GM23338 (cell line): ENCODE data around the gene LEKR1. TPM values are rescaled to one million over a fixed set of nuclear protein-coding genes. Genes with fewer than 3 reads are reported as not detected.

Source experiments
- ATAC-seq: fragments of 200-7000 bp; cut with Tn5 transposase; 3 replicates; pipeline ENCODE4 v1.9.1; 2020
- DNase-seq: peaks from one replicate; pipeline ENCODE4 v3.0.0-alpha.2; 2015; ENCODE audit warnings: low spot score
- H2AFZ ChIP-seq: fragments of 200-600 bp; sonication (generic); 2 replicates; pipeline ENCODE4 v1.8.0; 2016; ENCODE audit warnings: antibody characterized with exemption, mild to moderate bottlenecking, moderate library complexity
- H3F3A ChIP-seq: fragments of 200-600 bp; sonication (generic); replicated peaks from 2 replicates; pipeline ENCODE4 v1.8.0; 2017; ENCODE audit warnings: antibody characterized with exemption, mixed run types, low read depth
- H3K27ac ChIP-seq: fragments of 200-600 bp; sonication (generic); 2 replicates; pipeline ENCODE4 v1.6.1; 2016; ENCODE audit warnings: low read depth
- H3K27me3 ChIP-seq: fragments of 200-600 bp; sonication (generic); 2 replicates; pipeline ENCODE4 v1.8.0; 2016; ENCODE audit warnings: mild to moderate bottlenecking, mixed run types, moderate library complexity; ENCODE audit not compliant: insufficient read depth
- H3K36me3 ChIP-seq: fragments of 200-600 bp; sonication (generic); 2 replicates; pipeline ENCODE4 v1.8.0; 2016; ENCODE audit warnings: mild to moderate bottlenecking; ENCODE audit not compliant: insufficient read depth
- H3K4me1 ChIP-seq: fragments of 200-600 bp; sonication (generic); 2 replicates; pipeline ENCODE4 v1.8.0; 2016; ENCODE audit warnings: mild to moderate bottlenecking, moderate library complexity; ENCODE audit not compliant: insufficient read depth
- H3K4me2 ChIP-seq: fragments of 200-600 bp; sonication (generic); 2 replicates; pipeline ENCODE4 v1.7.1; 2017; ENCODE audit warnings: mixed run types
- H3K4me3 ChIP-seq: fragments of 200-600 bp; sonication (generic); 2 replicates; pipeline ENCODE4 v1.6.1; 2016; ENCODE audit warnings: mixed run types
- H3K79me2 ChIP-seq: fragments of 200-600 bp; sonication (generic); replicated peaks from 2 replicates; pipeline ENCODE4 v1.8.0; 2017; ENCODE audit warnings: mild to moderate bottlenecking; ENCODE audit not compliant: insufficient read depth
- H3K9me2 ChIP-seq: fragments of 200-600 bp; sonication (generic); 2 replicates; pipeline ENCODE4 v1.8.0; 2017; ENCODE audit not compliant: insufficient read depth
- H4K20me1 ChIP-seq: fragments of 200-600 bp; sonication (generic); replicated peaks from 2 replicates; pipeline ENCODE4 v1.8.0; 2017; ENCODE audit warnings: mild to moderate bottlenecking; ENCODE audit not compliant: insufficient read depth
- H3K27ac Mint-ChIP-seq: 2 replicates; pipeline ENCODE4 v1.8.0; 2020; ENCODE audit warnings: inconsistent platforms, mild to moderate bottlenecking, moderate library complexity, mixed read lengths
- H3K27me3 Mint-ChIP-seq: 3 replicates; pipeline ENCODE4 v1.8.0; 2022; ENCODE audit warnings: low read depth, mild to moderate bottlenecking, moderate library complexity, mixed read lengths, inconsistent platforms; ENCODE audit not compliant: insufficient read depth, poor library complexity
- H3K36me3 Mint-ChIP-seq: 3 replicates; pipeline ENCODE4 v1.8.0; 2021; ENCODE audit warnings: low read depth, mild to moderate bottlenecking, inconsistent platforms, moderate library complexity, mixed read lengths
- H3K4me1 Mint-ChIP-seq: 3 replicates; pipeline ENCODE4 v1.8.0; 2020; ENCODE audit warnings: mild to moderate bottlenecking, inconsistent platforms, mixed read lengths
- H3K4me3 Mint-ChIP-seq: 3 replicates; pipeline ENCODE4 v1.8.0; 2021; ENCODE audit warnings: moderate library complexity, mild to moderate bottlenecking, inconsistent platforms, mixed read lengths
- H3K9me3 Mint-ChIP-seq: 3 replicates; pipeline ENCODE4 v1.8.0; 2020; ENCODE audit warnings: moderate library complexity, mild to moderate bottlenecking, inconsistent platforms, mixed read lengths
- CREB1 ChIP-seq: fragments of 250-450 bp; sonication (Bioruptor Pico); IDR thresholded peaks from 2 replicates; pipeline ENCODE4 v1.5.0; 2020; ENCODE audit warnings: low read depth, mild to moderate bottlenecking, moderate library complexity
- CTCF ChIP-seq, 2 experiments: fragments of 200-600 bp in 1 of 2; sonication (generic) in 1 of 2; conservative IDR thresholded peaks; 2 replicates each; pipeline versions ENCODE4 v1.5.1 to v1.6.1; 2016 to 2017; ENCODE audit warnings: antibody characterized with exemption in 2 of 2, low read depth in 2 of 2, mild to moderate bottlenecking in 2 of 2, moderate library complexity in 1 of 2
- ETS1 ChIP-seq: IDR thresholded peaks from 2 replicates; pipeline ENCODE4 v1.6.1; 2016; ENCODE audit warnings: antibody characterized with exemption
- STAT1 ChIP-seq: IDR thresholded peaks from one replicate; pipeline ENCODE4 v1.6.1; 2016; ENCODE audit warnings: antibody characterized with exemption; ENCODE audit not compliant: unreplicated experiment
- polyA plus RNA-seq: library from polyadenylated mRNA; unstranded; fragments of >200 nt; fragmentation: Nextera tagmentation; extraction: Ambion mirVana; gene quantifications from 2 replicates; pipeline ENCODE4 v1.2.1, GENCODE V29; 2016
- total RNA-seq: library from RNA; depleted of rRNA; stranded (reverse); fragments of >200 nt; shearing (Covaris generic); gene quantifications from 2 replicates; pipeline ENCODE4 v1.2.3, GENCODE V29; 2014
- TF ChIP-seq, protein P1 (sequence below): IDR thresholded peaks from one replicate; pipeline ENCODE4 v1.6.1; 2018; ENCODE audit warnings: antibody characterized with exemption; ENCODE audit not compliant: unreplicated experiment

The LEKR1 gene
- total and polyA plus RNA-seq, 2 experiments from 2014 or later: not detected

GRCh38 chr3:156981005-156981404, 154.9 kb downstream of the LEKR1 start:
- Mint-ChIP-seq H3K27ac (no peak overlapping the region), H3K36me3 (no peaks in the 10 kb centered on the region), H3K4me1 (peaks cover 5% of the 10 kb centered on the region; the same call in 2 of the 3 replicates), H3K9me3 (no peaks in the 10 kb centered on the region), H3K4me3 (no peak overlapping the region), H3K27me3 (no peaks in the 10 kb centered on the region)
- Histone ChIP-seq H3K9me2 (no peaks in the 10 kb centered on the region), H2AFZ (no peak overlapping the region), H3K27me3 (no peaks in the 10 kb centered on the region), H4K20me1 (no peaks in the 10 kb centered on the region), H3K36me3 (no peaks in the 10 kb centered on the region), H3K27ac (no peak overlapping the region), H3K4me3 (no peak overlapping the region), H3K4me2 (no peak overlapping the region), H3F3A (no peaks in the 10 kb centered on the region), H3K79me2 (no peaks in the 10 kb centered on the region), H3K4me1 (no peaks in the 10 kb centered on the region)
- ATAC-seq (no peak), DNase-seq (no peak)
- TF ChIP-seq STAT1 (no peak), CREB1 (CRISPR knock-in tag) (no peak), ETS1 (no peak)

- Histone ChIP-seq H3K9me2 (peaks cover 6% of the 10 kb centered on the region; the same call in 1 of the 2 replicates), H3K4me1 (no peaks in the 10 kb centered on the region), H3K79me2 (no peaks in the 10 kb centered on the region), H4K20me1 (no peaks in the 10 kb centered on the region), H3K27ac (no peak overlapping the region), H3K36me3 (no peaks in the 10 kb centered on the region), H3K4me3 (no peak overlapping the region), H3K27me3 (no peaks in the 10 kb centered on the region), H2AFZ (no peak overlapping the region), H3F3A (no peaks in the 10 kb centered on the region), H3K4me2 (no peak overlapping the region)
- TF ChIP-seq, protein P1, sequence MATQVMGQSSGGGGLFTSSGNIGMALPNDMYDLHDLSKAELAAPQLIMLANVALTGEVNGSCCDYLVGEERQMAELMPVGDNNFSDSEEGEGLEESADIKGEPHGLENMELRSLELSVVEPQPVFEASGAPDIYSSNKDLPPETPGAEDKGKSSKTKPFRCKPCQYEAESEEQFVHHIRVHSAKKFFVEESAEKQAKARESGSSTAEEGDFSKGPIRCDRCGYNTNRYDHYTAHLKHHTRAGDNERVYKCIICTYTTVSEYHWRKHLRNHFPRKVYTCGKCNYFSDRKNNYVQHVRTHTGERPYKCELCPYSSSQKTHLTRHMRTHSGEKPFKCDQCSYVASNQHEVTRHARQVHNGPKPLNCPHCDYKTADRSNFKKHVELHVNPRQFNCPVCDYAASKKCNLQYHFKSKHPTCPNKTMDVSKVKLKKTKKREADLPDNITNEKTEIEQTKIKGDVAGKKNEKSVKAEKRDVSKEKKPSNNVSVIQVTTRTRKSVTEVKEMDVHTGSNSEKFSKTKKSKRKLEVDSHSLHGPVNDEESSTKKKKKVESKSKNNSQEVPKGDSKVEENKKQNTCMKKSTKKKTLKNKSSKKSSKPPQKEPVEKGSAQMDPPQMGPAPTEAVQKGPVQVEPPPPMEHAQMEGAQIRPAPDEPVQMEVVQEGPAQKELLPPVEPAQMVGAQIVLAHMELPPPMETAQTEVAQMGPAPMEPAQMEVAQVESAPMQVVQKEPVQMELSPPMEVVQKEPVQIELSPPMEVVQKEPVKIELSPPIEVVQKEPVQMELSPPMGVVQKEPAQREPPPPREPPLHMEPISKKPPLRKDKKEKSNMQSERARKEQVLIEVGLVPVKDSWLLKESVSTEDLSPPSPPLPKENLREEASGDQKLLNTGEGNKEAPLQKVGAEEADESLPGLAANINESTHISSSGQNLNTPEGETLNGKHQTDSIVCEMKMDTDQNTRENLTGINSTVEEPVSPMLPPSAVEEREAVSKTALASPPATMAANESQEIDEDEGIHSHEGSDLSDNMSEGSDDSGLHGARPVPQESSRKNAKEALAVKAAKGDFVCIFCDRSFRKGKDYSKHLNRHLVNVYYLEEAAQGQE: no peak
- TF ChIP-seq CTCF (conservative IDR thresholded peaks at IDR 0.05; ENCODE audit: low read depth in 2 of 2): peak; percentile 31 to 65; a peak in 3 of 4 replicates
- Mint-ChIP-seq H3K36me3 (no peaks in the 10 kb centered on the region), H3K4me1 (peaks cover 7% of the 10 kb centered on the region), H3K4me3 (no peak overlapping the region), H3K27ac (no peak overlapping the region), H3K9me3 (no peaks in the 10 kb centered on the region), H3K27me3 (no peaks in the 10 kb centered on the region)
- peak; percentile 41 for DNase-seq
- peak; percentile 95 for ATAC-seq
These were observed 157.4 kb downstream of the LEKR1 start for GRCh38 chr3:156983559-156983958.
